Activated gamma-delta T cell (primary cell): Measurements from ENCODE around the gene LRP1B.
"Not testable (repeated sequence)": the region's sequence is repeated elsewhere in the genome, so short reads cannot be mapped to it uniquely, and the experiment has no call there.

Experiments used
- DNase-seq: peaks from one replicate; lab custom pipeline; 2025; lab: John Stamatoyannopoulos, UW

LRP1B gene

GRCh38 chr2:140454717-140455116 lies 1676.1 kb downstream of the LRP1B start:
- DNase-seq: no peak

GRCh38 chr2:140451324-140451723 lies 1679.5 kb downstream of the LRP1B start:
- no peak for DNase-seq

GRCh38 chr2:140442319-140442718 lies 1688.5 kb downstream of the LRP1B start:
- DNase-seq: no peak

GRCh38 chr2:140440815-140441214 lies 1690.0 kb downstream of the LRP1B start:
- DNase-seq: no peak

GRCh38 chr2:140436936-140437335 lies 1693.9 kb downstream of the LRP1B start:
- DNase-seq: no peak

GRCh38 chr2:140427033-140427432 lies 1703.8 kb downstream of the LRP1B start:
- DNase-seq: not testable (repeated sequence)

- DNase-seq: no peak
Observed at GRCh38 chr2:140424471-140424870, 1706.3 kb downstream of the LRP1B start.

- DNase-seq: no peak
Observed at GRCh38 chr2:140422759-140423158, 1708.1 kb downstream of the LRP1B start.

- DNase-seq: no peak
Observed at GRCh38 chr2:140417504-140417903, 1713.3 kb downstream of the LRP1B start.

GRCh38 chr2:140416577-140416976 lies 1714.2 kb downstream of the LRP1B start:
- no peak for DNase-seq

GRCh38 chr2:140415035-140415434 lies 1715.8 kb downstream of the LRP1B start:
- not testable (repeated sequence) for DNase-seq

GRCh38 chr2:140410695-140411094 lies 1720.1 kb downstream of the LRP1B start:
- DNase-seq: no peak

GRCh38 chr2:140401056-140401455 lies 1729.8 kb downstream of the LRP1B start:
- no peak for DNase-seq

GRCh38 chr2:140392824-140393223 lies 1738.0 kb downstream of the LRP1B start:
- no peak for DNase-seq

GRCh38 chr2:140384946-140385345 lies 1745.9 kb downstream of the LRP1B start:
- no peak for DNase-seq

- DNase-seq: no peak
Observed at GRCh38 chr2:140383781-140384180, 1747.0 kb downstream of the LRP1B start.

- DNase-seq: no peak
Observed at GRCh38 chr2:140376686-140377085, 1754.1 kb downstream of the LRP1B start.

- no peak for DNase-seq
Observed at GRCh38 chr2:140363131-140363530, 1767.7 kb downstream of the LRP1B start.

GRCh38 chr2:140362361-140362760 lies 1768.5 kb downstream of the LRP1B start:
- DNase-seq: no peak

- no peak for DNase-seq
Observed at GRCh38 chr2:140359056-140359771, 1771.6 kb downstream of the LRP1B start.

- no peak for DNase-seq
Observed at GRCh38 chr2:140356697-140357096, 1774.1 kb downstream of the LRP1B start.

GRCh38 chr2:140355511-140356090 lies 1775.2 kb downstream of the LRP1B start:
- no peak for DNase-seq

- no peak for DNase-seq
Observed at GRCh38 chr2:140354544-140354943, 1776.3 kb downstream of the LRP1B start.

GRCh38 chr2:140353541-140353940 lies 1777.3 kb downstream of the LRP1B start:
- no peak for DNase-seq
